B cell (primary cell): Measurements from ENCODE around the gene ZNF562.
"Not testable (repeated sequence)": the region's sequence is repeated elsewhere in the genome, so short reads cannot be mapped to it uniquely, and the experiment has no call there.

ENCODE experiments used
- CTCF ChIP-seq: fragments of 200-600 bp; IDR thresholded peaks from one replicate; pipeline ENCODE4 v1.8.0; 2022; ENCODE audit warnings: antibody characterized with exemption, mild to moderate bottlenecking
- EZH2 ChIP-seq: IDR thresholded peaks from 2 replicates; pipeline ENCODE4 v1.6.1; 2012; ENCODE audit warnings: borderline replicate concordance, low read depth, mild to moderate bottlenecking, moderate library complexity, low read length; ENCODE audit not compliant: insufficient read depth, poor library complexity, severe bottlenecking

DNA sequence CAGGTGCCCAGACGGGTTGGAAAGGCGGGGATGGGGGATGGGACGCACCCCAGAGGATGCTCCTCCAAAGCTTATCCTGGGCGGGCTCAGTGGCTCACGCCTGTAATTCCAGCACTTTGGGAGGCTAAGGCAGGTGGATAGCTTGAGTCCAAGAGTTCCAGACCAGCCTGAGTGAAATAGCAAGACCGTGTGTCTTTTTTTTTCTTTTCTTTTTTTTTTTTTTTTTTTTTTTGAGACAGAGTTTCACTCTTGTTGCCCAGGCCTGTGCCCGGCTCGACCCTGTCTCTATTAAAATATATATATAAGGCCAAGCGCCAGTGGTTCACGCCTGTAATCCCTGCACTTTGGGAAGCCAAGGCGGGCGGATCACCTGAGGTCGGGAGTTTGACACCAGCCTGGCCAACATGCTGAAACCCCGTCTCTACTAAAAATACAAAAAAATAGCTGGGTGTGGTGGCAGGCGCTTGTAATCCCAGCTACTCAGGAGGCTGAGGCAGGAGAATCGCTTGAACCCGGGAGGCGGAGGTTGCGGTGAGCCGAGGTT, 530 bp upstream of the ZNF562 start:
- not testable (repeated sequence) for TF ChIP-seq CTCF, EZH2
